HEK293T (cell line): Measurements from ENCODE around the gene IFI6.

Experiments used
- ARNT ChIP-seq: fragments of 450-650 bp; IDR thresholded peaks from 2 replicates; pipeline ENCODE4 v1.6.1; 2017; ENCODE audit warnings: mild to moderate bottlenecking
- BHLHE40 ChIP-seq: fragments of 450-650 bp; IDR thresholded peaks from 2 replicates; pipeline ENCODE4 v1.6.1; 2016; ENCODE audit warnings: mild to moderate bottlenecking, moderate library complexity, borderline replicate concordance
- CTBP1 ChIP-seq: fragments of 450-650 bp; IDR thresholded peaks from 2 replicates; pipeline ENCODE4 v1.6.1; 2016; ENCODE audit warnings: borderline replicate concordance
- ELF4 ChIP-seq: fragments of 450-650 bp; IDR thresholded peaks from 2 replicates; pipeline ENCODE4 v1.6.1; 2017; ENCODE audit warnings: antibody characterized with exemption
- FOXA1 ChIP-seq: fragments of 450-650 bp; IDR thresholded peaks from 2 replicates; pipeline ENCODE4 v1.6.1; 2016; ENCODE audit warnings: mild to moderate bottlenecking
- FOXM1 ChIP-seq: fragments of 450-650 bp; IDR thresholded peaks from 2 replicates; pipeline ENCODE4 v1.6.1; 2017; ENCODE audit warnings: mild to moderate bottlenecking, borderline replicate concordance
- HDGF ChIP-seq: fragments of 450-650 bp; IDR thresholded peaks from 2 replicates; pipeline ENCODE4 v1.6.1; 2017; ENCODE audit warnings: antibody characterized with exemption, borderline replicate concordance
- LEF1 ChIP-seq: fragments of 450-650 bp; IDR thresholded peaks from 2 replicates; pipeline ENCODE4 v1.6.1; 2017; ENCODE audit warnings: mild to moderate bottlenecking, borderline replicate concordance
- NFRKB ChIP-seq: fragments of 450-650 bp; IDR thresholded peaks from 2 replicates; pipeline ENCODE4 v1.6.1; 2016; ENCODE audit warnings: mild to moderate bottlenecking, moderate library complexity
- PKNOX1 ChIP-seq: fragments of 450-650 bp; IDR thresholded peaks from 2 replicates; pipeline ENCODE4 v1.6.1; 2016
- SP1 ChIP-seq: fragments of 450-650 bp; IDR thresholded peaks from 2 replicates; pipeline ENCODE4 v1.6.1; 2017
- SUZ12 ChIP-seq: fragments of 450-650 bp; IDR thresholded peaks from 2 replicates; pipeline ENCODE4 v1.6.1; 2016; ENCODE audit warnings: mild to moderate bottlenecking
- TARDBP ChIP-seq: fragments of 450-650 bp; IDR thresholded peaks from 2 replicates; pipeline ENCODE4 v1.6.1; 2016
- ZNF384 ChIP-seq: fragments of 450-650 bp; IDR thresholded peaks from 2 replicates; pipeline ENCODE4 v1.6.1; 2016

GRCh38 chr1:27682351-27682944 lies 10.5 kb upstream of the IFI6 start:
- TF ChIP-seq ARNT (no peak), PKNOX1 (no peak), HDGF (no peak), LEF1 (no peak), ELF4 (no peak), BHLHE40 (no peak), NFRKB (no peak), FOXM1 (no peak), TARDBP (no peak), ZNF384 (no peak), CTBP1 (no peak), SUZ12 (no peak), FOXA1 (no peak), SP1 (no peak)
